GOT3 (cell line): ENCODE results near the gene GIMAP6.
"Not testable (repeated sequence)": the region's sequence is repeated elsewhere in the genome, so short reads cannot be mapped to it uniquely, and the experiment has no call there.

Experiments used
- DNase-seq: peaks from one replicate; lab custom pipeline; 2025; ENCODE audit warnings: mixed read lengths; lab: John Stamatoyannopoulos, UW

GIMAP6 gene

GRCh38 chr7:150645259-150646020 lies 13.3 kb upstream of the GIMAP6 start:
- DNase-seq: no peak

GRCh38 chr7:150642926-150643325 lies 10.7 kb upstream of the GIMAP6 start:
- no peak for DNase-seq

GRCh38 chr7:150641854-150642253 lies 9.7 kb upstream of the GIMAP6 start:
- no peak for DNase-seq

GRCh38 chr7:150633926-150634325 lies 1.7 kb upstream of the GIMAP6 start:
- no peak for DNase-seq

- no peak for DNase-seq
These were observed 930 bp downstream of the GIMAP6 start for GRCh38 chr7:150631084-150631826.

- DNase-seq: no peak
These were observed 2.8 kb downstream of the GIMAP6 start for GRCh38 chr7:150629347-150629746.

GRCh38 chr7:150627959-150628358 lies 4.2 kb downstream of the GIMAP6 start:
- no peak for DNase-seq

GRCh38 chr7:150626696-150627095 lies 5.5 kb downstream of the GIMAP6 start:
- DNase-seq: no peak

- DNase-seq: no peak
These were observed 10.8 kb downstream of the GIMAP6 start for GRCh38 chr7:150621376-150621775.

- no peak for DNase-seq
These were observed 11.4 kb downstream of the GIMAP6 start for GRCh38 chr7:150620617-150621371.

- DNase-seq: no peak
These were observed 12.1 kb downstream of the GIMAP6 start for GRCh38 chr7:150620061-150620460.

- not testable (repeated sequence) for DNase-seq
These were observed 16.9 kb downstream of the GIMAP6 start for GRCh38 chr7:150615221-150615755.

- DNase-seq: not testable (repeated sequence)
These were observed 17.8 kb downstream of the GIMAP6 start for GRCh38 chr7:150614426-150614825.

GRCh38 chr7:150613880-150614279 lies 18.3 kb downstream of the GIMAP6 start:
- DNase-seq: no peak

- no peak for DNase-seq
These were observed 19.3 kb downstream of the GIMAP6 start for GRCh38 chr7:150612925-150613324.

- DNase-seq: no peak
These were observed 22.0 kb downstream of the GIMAP6 start for GRCh38 chr7:150610233-150610632.

- DNase-seq: not testable (repeated sequence)
These were observed 28.6 kb downstream of the GIMAP6 start for GRCh38 chr7:150603600-150603999.

GRCh38 chr7:150595361-150595760 lies 36.8 kb downstream of the GIMAP6 start:
- DNase-seq: no peak

GRCh38 chr7:150594805-150595204 lies 37.4 kb downstream of the GIMAP6 start:
- DNase-seq: no peak

GRCh38 chr7:150587551-150587950 lies 44.6 kb downstream of the GIMAP6 start:
- no peak for DNase-seq

- DNase-seq: no peak
These were observed 45.4 kb downstream of the GIMAP6 start for GRCh38 chr7:150586785-150587152.

- no peak for DNase-seq
These were observed 46.0 kb downstream of the GIMAP6 start for GRCh38 chr7:150586068-150586784.
